Stimulated activated CD8-positive, alpha-beta memory T cell treated with anti-CD3 and anti-CD28 coated beads, Interleukin-15, amount 100 ng/mL, for 24 hours (primary cell): ENCODE results near the gene NOD1.

Source experiments
- DNase-seq: peaks from one replicate; pipeline ENCODE4 v3.0.0-alpha.2; 2020; ENCODE audit warnings: low read depth

The NOD1 gene

DNA sequence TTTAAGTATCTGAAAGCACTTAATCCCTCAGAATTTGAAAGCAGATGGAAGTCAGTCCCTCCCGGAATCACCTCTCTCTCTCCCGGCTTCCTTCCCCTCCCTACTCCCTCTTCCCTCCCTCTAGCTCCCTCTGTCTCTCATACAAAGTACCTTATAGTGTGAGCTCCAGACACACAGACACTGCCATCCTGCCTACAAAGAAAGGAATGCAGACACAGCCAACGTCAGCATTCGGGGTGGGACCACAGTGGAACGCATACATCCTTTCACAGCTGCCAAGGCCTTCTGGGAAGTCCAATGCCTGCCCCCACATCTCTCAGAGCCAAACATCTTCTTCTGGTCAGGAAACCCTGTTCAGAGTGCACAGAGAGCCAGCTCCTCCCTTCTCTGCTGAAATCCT lies 9.3 kb downstream of the NOD1 start:
- DNase-seq = no peak

DNA sequence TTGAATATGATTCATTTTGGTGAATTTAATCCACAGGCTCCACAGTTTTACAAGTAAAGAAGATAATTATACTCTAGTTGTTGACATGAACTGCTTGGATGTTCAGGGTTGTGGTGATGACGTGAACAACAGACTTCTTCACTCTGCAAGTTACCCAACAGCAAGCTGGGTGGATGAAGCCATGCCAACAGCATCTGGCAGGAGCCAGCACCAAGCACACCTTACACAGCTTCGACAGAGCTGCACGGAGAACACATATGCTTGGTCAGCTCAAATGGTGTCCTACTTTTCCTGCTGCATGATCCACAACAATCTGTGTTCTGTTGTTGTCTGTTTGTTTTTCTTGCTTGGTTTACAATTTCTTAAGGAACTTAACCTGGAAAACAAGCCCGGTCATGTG lies 9.8 kb downstream of the NOD1 start:
- no peak for DNase-seq

DNA sequence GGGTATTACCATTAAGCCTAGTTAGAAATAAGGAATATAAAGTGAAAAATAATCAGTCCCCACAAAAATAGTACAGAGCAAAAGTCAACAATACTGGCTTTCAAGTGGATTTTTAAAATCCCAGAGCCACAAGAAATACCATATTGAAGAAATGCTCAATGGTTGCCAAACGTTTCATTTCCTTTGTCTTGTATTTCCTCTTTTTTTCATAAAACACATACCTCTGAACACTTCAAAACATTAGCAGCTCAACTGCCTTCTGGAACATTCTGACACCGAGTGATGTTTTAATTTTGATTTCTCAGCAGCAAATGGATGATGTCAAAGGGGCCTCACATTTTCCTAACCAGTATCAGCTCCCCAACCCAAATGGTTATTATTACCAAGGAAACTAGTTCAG lies 10.5 kb downstream of the NOD1 start:
- DNase-seq = no peak

DNA sequence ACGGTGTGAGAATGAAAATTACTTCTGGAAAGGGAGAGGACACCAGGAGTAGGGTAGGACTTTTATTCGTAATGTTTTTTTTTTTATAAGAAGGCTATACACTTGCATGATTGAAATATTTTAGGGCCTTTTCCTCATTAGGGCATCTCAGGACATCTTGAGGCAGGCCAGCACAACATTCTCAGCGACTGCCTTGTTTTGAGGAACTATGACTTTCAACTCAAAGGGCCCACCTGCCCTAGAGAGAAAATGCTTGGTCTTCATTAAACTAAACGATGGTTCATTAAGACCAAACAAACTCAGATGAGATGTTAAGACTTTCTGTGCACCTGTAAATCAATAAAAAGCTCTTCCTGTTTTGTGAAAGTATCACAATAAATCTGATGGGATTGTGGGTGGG lies 11.3 kb downstream of the NOD1 start:
- no peak for DNase-seq

DNA sequence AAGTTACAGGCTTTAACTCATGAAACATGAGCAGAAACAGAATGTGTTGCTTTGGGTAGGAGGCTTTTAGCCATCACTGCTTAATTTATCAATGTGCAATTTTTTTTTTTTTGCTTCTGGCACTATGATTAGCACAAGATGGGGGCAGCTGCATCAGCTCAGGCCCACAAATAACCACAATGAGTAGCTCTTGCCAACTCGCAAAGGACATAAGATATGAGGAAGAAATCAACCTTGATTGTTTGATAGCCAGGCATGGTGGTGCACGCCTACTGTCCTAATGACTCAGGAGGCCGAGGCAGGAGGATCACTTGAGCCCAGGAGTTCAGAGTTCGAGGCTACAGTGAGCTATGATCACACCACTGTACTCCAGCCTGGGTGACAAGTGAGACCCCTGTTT lies 12.3 kb downstream of the NOD1 start:
- no peak for DNase-seq

DNA sequence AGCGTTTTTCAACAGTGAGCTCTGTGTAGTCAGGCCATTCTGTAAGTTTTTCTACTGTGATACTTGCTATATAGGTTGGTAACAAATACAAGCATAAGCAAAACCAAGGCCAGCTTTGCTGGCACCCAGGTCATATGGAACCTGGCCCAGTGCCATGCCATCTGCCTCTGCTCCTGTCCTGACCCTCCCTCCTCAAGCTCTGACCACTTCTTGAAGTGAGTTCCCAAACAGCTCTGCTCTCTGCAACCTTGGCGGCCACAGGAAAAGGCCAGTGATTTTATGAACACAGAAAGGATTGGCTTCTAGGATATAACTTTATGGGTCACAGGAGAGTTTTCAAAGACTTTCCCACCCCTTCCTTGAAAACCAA lies 12.8 kb downstream of the NOD1 start:
- DNase-seq = no peak

DNA sequence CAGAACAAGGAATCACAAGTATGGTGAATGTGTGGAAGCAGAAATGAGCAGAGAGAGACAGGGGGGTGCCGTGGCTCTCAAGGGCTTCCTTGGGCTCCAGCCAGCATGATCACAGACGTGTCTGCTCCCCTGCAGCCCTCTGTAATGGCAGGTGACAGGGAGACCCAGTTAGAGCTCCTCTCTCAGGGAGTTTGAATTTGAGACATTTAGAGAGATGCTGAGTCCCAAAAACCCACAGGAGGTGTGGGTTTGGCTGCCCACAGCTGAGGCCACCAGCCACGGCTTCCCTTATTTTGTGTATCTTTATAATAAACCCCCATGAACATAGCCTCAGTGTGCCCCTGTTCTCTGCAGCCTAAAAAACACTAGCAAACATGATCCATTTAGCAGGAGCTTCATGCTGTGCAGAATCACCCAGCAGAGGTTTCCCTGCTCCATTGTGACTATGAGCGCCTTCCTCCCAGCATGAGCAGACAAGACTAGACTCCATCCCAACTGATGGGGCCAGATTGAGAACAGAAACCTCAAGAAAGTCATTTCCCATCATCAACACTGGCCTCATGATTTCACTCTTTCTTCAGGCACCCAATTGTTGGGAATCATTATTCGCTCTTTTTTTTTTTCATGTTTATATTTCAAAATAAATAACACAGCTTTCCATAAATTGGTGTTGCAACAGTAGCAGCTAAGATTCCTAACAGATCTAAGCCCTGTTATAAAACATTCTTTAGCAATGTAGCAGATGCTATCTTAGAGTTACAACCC lies 13.4 kb downstream of the NOD1 start:
- DNase-seq = no peak

DNA sequence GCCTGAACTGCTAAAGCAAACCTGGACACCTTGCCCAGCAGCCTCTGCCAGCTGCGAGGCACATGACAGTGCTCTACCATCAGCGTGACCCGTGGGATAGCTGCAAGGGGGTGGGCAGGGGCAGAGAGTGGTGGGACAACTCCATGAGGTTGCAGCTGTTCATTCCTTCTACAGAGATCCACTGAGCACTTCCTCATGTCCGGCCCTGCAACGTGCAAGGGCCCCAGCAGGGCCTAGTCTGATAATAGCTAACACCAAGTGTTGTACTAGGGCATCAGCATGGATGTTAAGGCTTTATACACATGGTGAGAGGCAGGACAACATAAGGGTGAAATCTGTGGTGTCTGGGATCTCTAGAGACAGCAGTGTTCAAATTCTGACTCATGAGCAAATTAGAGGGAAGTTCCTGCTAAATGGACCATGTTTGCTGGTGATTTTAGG lies 14.3 kb downstream of the NOD1 start:
- no peak for DNase-seq

DNA sequence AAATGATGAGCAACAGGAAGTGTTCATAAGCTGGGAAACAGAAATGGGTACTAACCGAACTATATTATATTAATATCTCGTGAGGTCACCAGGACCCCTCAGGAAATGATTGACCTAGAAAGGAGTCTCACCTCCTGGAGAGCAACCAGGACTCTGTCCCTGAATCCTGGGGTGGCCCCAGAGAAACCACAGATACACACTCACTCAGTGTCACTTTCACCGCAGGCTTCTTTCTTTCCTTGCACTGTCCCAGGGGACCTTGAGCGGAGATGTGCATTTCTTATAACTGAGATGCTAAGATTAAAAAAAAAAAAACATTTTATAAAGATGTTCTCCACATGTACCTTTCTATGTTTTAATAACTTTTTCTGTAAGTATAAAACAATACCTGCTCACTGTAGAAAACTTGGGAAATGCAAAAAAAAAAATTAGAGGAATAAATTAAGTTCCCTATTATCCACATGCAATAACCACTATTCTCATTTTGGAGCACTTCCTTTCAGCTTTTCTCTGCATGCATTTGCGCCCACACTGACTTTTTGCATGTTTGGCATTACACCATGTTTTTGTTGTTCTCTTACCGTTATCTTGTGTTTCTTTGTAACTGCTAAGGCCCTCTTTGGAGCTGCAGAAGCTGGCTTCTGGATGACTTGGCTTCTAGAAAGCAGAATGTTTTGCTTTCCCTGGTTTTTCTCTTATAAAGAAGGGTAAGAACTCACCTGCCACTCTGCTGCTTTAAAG lies 15.0 kb downstream of the NOD1 start:
- DNase-seq = no peak

DNA sequence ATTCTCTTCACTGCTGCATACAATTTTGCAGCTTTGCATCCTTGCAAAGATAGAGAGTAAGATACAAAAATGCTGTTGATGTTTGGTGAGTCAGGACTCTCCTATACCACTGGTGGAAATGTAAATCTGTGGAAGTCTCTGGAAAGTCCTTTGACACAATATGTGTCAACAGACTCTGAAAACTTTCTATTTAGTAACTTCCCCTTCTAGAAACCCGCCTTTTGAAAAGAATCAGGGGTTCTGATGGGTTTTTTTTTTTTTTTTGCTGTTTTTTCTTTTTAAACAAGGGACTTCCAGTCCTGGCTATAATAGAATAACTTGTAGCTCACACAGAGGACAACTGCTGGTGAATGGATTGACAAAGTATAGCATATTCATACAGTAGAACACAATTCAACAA lies 16.4 kb downstream of the NOD1 start:
- no peak for DNase-seq

DNA sequence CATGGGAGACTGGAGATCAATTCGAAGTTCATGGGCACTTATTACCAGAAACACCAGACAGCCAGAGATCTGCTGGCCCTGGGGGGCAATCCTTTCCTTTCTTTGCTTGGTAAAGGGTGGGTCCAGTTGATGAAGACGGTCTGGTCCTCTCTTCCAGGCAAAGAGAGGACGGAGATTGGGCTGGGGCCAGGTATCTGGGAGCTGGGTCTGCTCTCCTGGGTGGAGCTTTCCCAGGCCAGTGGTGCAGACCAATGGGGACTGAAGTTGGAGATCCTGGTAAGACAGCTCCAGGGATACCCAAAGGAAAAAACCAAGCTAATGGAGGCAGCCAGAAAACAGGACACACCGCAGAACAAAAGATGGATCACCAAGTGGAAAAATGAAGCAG lies 18.3 kb downstream of the NOD1 start:
- no peak for DNase-seq

DNA sequence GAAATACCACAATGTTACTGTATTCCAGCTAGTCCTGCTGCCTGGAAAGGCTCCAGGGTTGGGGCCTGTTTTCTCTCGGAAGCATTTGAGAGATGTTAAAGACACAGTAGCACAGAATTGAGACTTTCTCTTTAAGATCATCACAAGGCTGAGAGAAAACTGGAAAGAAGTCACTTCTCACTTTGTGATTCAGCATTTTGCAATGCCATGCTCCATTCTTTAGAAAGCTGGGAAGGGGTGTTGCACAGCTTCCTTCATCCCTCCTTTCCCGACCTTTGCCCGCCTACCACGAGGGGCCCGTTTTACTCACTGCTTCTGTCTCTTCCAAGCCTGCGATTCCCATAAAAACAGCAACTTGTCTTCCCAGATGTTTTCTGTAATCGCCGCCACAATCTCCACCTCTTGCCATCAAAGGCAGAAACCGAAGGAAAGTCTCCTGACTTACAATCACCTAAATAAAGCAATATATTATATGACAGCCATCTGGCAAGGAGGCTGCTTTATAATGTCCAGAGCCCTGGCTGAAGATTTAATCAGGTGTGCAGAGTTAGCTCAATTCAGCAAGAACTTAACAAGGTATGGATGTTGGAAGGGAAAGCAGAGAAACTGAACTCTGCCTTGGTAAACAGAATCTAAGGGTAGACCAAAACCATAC lies 18.9 kb downstream of the NOD1 start:
- DNase-seq = no peak

DNA sequence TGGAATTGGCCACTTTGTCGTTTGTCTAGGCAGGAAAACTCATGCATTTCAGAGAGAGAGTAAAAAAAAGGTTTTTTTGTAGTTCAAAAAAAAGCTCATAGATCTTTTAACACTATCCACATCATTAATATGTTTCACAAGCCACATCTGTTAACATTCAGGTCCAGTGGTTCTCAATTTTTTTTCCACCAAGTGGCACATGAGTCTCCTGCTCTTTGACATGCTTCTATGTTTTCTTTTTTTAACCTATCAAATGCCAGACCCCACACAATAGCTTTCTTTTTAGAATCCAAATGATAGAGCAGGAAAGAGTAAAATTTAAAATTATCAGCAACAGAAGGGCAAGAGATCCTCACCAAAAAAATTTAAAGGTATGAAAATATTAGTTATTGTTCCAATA lies 20.3 kb downstream of the NOD1 start:
- DNase-seq = no peak

DNA sequence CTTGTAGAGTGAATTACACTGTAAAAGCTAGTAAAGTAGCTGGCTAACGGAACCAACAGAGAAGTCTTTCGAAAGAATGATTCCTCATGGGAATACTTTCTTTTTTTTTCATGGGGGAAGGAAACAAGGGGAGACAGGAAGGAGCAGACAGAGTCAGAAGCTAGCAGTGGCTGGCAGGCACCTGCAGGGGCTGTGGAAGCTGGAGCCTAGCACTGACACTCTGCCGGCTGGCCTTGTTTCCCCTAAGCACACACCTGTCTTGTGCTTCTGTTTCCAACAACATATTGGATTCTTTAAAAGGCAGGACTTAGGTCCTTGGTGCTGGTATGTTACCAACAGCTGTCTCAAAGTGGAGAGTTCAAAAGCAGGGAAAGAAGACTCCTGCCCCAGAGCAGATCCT lies 24.7 kb downstream of the NOD1 start:
- no peak for DNase-seq

DNA sequence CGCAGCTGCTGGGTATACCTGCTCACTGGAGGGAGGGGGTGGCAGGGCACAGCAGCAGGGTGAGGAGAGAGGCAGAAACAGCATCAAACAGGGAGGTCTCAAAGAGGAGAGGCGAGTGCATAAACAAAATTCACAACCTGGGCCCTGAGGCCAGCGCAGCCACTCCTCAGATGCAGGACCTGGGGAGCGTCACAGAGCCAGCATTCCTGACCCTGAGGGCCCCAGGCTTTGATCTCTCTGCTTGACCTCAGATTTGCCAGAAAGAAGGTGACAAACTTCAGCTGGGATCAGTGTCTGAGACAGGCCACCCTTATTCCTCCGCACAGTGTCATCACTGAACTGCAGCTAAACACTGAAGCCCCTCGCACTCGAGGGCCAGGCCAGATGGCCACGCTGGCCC lies 25.6 kb downstream of the NOD1 start:
- DNase-seq = no peak

DNA sequence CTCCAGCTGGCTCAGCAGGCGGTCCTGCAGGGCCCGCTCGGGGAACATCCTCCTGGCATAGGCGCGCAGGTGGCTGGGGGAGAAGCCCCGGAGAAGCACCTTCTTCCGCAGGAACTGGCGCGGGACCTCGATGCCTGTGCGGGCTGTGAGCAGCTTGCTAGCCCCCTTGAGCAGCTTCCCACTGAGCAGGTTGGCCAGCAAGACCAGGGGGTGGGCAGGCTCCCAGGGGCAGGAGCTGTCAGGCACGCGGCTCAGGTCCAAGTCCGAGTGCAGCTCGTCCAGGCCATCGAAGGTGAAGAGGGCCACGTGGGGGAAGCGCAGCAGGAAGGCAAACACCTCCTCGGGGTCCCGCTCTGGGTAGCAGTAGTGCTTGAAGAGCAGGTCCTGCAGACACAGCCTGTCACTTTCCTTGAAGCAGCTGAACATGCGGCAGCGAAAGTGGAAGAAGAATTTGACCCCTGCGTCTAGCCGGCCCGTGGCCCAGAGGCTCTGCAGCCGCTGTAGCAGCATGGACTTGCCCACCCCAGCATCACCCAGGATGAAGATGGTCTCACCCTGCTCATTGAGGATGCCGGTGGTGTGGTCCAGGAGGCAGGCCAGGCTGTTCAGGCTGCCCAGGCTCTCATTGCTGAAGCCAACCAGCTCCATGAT lies 26.2 kb downstream of the NOD1 start:
- DNase-seq = no peak

DNA sequence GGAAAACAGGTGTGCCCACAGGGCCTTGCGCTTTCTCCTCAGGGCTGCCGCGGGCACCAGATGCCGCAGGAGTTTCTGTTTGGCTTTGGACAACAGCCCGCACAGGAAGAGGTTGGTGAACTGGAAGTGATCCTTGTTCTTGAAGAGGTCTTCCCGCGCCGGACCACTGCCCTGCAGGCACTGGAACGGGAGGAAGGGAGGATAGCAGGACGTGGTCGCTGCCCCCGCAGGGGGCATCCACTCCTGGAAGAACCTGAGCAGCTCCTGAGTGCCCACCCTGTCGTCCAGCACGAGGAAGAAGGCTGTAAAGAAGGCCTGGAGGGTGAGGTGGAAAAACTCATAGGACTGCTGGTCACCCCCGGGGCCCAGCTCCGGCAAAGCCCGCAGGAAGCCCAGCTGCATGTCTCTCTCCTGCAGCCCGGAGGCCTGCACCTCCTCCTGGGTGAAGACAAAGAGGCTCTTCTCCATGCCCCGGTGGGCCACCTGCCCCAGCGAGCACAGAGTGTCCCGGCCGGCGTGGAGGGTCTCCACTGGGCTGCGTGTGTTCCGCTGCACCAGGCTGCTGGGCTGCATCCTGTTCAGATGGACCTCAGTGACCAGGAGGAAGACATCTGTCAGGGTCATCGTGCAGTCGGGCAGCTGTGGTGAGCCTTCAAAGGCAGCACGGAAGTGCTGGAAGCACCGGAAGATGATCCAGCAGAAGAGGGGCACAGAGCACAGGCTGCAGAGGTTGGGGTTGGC lies 26.9 kb downstream of the NOD1 start:
- no peak for DNase-seq

DNA sequence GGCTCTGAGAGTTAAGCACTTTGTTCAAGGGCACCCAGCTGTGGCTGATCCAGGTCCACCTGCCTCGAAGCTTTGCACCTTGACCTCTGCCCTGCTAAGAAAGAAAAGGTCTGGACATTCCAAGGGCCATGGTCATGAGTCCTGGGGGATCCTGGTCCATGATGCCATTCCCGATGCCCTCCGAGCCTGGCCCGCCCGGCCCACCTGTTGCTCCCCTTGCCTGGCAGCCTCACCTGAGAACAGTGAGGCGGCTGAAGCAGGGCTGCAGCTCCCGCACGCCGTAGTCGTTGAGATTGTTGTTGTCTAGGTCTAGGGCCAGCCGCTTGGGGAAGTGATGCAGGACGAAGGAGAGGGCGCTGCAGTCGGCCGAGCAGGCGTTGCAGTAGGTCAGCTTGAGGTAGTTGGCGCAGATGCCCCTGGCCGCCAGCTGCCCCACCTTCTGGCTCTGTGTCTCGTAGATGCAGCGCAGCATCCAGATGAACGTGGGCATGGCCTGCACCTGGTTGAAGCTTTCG lies 27.5 kb downstream of the NOD1 start:
- DNase-seq = no peak

DNA sequence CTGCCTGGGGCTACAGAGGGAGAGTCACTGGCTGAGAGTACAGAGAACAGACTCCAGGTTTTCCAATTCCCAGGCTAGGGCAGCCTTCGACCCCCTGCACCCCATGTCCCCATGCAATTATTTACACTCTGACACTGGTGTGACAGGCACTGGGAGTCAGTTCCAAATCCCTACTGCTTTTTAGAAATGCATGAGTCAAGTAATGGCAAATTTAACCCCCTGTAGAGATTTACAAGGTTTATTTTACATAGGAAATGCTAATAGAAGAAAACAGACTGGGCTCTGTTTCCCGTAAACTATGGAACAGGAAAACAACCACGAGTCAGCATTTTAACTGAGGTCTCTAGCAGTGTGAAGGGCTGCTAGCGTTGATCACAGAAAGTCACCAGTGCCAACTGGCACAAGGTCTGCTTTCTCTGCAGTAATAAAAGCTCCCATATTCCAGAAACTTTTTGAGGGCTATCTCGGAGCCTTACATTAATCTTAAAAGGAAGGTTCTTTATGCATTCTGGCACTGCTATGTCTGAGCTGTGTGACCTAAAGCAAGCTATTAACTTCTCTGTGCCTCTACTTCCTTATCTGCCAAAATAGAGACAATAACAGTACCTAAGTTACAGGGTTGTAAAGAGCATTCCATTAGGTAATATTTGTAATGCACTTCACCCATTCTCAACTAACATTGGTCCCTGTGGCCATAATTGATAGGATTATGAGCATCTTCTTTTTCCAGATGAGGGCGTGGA lies 28.2 kb downstream of the NOD1 start:
- DNase-seq = no peak

DNA sequence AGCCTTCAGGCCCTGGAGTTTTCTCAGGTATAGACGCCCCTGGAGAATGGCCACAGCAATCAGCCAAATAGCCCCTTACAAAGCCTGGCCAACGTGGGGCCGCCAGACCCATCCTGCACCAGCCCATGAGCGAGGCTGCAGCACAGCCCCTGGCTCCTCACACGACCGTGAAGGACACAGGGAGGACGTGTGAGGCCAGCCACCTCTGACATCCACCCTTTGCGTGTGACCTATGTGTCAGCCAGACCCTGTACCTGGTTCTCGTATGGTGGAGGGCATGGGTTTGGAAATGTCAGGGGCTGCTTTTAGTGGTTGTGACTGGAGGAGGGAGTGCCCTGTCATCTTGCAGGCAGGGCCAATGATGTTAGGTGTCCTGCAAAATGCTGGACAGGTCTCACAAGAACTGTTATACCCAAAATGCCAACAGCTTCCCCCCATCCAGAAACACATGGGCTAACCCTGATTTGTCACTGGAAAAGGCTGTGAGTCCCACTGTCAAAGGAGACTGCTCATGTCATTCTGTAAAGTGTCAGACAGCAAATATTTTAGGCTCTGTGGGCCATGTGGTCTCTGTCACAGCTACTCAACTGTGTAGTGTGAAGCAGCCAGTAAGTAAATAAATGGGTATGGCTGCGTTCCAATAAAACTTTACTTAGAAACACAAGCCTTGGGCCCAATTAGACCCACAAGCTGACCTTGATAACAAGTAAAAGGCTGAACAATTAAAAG lies 30.0 kb downstream of the NOD1 start:
- no peak for DNase-seq

DNA sequence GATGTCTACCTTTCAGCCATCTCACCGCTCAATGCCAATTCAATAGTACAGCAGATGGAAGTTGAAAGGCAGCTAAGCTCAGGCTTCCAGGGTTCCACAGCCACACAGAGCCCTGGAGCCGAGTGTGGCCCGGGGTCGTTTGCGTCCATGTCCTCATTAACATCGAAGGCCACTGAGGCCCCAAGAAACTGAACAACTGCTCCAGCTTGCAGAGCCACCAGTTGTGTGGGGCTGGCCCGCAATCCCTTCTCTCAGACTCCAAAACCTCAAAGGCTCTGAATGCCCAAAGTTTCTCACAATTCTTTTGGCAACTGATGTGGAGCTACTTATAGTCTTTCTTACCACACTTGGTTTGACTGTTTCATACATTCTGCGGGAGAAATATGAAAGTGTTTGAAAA lies 31.1 kb downstream of the NOD1 start:
- DNase-seq = no peak
